Measurements from ENCODE around the gene PRSS1. TPM values are rescaled to one million over a fixed set of nuclear protein-coding genes. Genes with fewer than 3 reads are reported as not detected.
"Not testable (repeated sequence)": the region's sequence is repeated elsewhere in the genome, so short reads cannot be mapped to it uniquely, and the experiment has no call there.

The PRSS1 gene
- total RNA-seq, 3 donors from 2014 or later, result not detected

DNA sequence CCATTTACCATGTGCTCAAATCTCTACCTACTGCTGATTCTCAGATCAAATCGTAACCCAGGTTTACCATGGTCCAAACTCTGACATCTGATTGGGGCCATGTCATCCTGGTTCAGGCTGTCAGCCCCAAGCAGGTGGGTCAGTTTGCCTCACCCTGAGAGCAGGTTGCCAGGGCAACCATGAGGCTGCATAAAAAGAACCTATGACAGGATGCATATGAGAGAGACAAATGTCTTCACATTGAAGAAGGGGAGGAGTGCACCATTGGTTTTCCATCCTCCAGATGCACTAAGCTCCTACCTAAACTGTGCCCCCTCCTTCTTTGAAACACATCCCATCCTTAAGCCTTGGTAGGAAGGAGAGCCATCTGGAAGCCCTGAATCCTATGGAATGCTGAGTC, 10.2 kb downstream of the PRSS1 start:
- intact Hi-C loops (cut with DNase I, micrococcal nuclease), result no loop called here
- TF ChIP-seq, protein P1, sequence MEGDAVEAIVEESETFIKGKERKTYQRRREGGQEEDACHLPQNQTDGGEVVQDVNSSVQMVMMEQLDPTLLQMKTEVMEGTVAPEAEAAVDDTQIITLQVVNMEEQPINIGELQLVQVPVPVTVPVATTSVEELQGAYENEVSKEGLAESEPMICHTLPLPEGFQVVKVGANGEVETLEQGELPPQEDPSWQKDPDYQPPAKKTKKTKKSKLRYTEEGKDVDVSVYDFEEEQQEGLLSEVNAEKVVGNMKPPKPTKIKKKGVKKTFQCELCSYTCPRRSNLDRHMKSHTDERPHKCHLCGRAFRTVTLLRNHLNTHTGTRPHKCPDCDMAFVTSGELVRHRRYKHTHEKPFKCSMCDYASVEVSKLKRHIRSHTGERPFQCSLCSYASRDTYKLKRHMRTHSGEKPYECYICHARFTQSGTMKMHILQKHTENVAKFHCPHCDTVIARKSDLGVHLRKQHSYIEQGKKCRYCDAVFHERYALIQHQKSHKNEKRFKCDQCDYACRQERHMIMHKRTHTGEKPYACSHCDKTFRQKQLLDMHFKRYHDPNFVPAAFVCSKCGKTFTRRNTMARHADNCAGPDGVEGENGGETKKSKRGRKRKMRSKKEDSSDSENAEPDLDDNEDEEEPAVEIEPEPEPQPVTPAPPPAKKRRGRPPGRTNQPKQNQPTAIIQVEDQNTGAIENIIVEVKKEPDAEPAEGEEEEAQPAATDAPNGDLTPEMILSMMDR (IDR thresholded peaks at IDR 0.05), result no peak
- Histone ChIP-seq H3K4me3 (no peak overlapping the region), H3K4me1 (ENCODE audit: low read depth) (no peaks in the 10 kb centered on the region), H3K36me3 (ENCODE audit: low read depth) (no peaks in the 10 kb centered on the region), H3K9me3 (no peaks in the 10 kb centered on the region)
- no peak for ATAC-seq
- no peak for DNase-seq

DNA sequence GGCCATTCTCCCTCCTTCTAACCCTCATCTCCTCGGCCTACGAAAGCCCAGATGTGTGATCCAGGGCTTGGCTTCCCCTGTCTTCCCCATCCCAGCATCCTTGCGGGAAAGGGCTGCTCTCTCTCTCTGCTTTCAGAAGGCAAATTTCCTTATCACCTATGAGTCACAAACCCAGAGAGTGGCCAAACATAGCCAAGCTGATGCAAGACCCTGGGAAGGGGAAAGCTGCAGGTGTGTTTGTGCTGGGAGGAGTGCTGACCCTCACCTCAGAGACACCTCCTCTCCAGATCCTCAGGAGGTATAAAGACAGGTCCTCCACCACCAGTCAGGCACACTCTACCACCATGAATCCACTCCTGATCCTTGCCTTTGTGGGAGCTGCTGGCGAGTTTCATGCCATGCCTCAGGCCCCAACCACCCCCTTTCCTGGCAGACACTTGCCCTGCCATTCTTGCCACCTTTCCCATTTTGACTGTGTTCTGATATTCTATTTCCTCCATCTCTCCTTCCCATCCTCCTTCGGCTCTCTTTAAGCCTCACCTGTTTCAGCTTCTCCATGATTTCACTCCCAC, 10.9 kb downstream of the PRSS1 start:
- H3K36me3 ChIP-seq (ENCODE audit: low read depth), result no peaks in the 10 kb centered on the region
- H3K4me1 ChIP-seq (ENCODE audit: low read depth), result no peaks in the 10 kb centered on the region
- no peak for ATAC-seq
- H3K9me3 ChIP-seq, result no peaks in the 10 kb centered on the region
- intact Hi-C loops (cut with DNase I, micrococcal nuclease), result no loop called here
- H3K4me3 ChIP-seq, result no peak overlapping the region
- DNase-seq, result no peak
- TF ChIP-seq, protein P1 (IDR thresholded peaks at IDR 0.05), result no peak

DNA sequence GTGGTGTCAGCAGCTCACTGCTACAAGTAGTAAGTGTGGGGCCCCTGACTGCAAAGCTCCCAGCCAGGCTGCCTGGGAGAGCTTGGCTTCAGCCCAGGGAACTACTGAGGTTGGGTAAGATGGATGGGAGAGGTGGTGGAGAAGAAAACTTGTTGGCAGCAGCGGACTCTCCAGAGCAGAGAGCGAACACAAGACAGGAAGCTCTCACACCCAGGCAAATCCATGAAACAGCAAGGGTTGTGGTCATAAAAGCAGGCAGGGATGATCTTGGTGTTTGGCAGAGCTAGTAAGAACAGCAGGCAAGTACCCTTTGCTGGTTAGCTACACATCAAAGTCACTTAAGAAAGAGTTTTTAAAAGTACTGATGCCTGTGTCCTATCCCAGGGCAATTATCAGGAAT, 12.3 kb downstream of the PRSS1 start:
- H3K36me3 ChIP-seq (ENCODE audit: low read depth); H3K9me3 ChIP-seq; DNase-seq; intact Hi-C loops (cut with DNase I, micrococcal nuclease); ATAC-seq; H3K4me3 ChIP-seq; H3K4me1 ChIP-seq (ENCODE audit: low read depth): not testable (repeated sequence)

DNA sequence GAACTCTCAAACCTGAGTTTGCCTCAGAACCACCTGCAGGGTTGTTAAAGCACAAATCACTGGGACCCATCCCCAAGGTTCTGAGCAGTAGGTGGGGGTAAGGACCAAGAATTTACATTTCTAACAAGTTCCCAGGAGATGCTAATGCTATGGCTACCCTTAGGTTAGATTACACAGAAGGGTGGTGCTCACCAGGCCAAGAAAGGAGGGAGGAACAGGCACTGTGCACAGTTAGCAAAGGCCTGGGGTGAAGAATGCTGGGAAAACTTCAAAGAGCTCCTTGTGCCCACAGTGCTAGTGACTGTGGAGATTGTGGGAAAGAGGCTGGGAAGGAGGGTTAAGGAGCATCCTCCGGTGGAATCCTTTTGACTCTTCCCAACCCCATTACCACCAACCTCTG, 12.8 kb downstream of the PRSS1 start:
- no peak for ATAC-seq
- intact Hi-C loops (cut with DNase I, micrococcal nuclease), result no loop called here
- H3K36me3 ChIP-seq (ENCODE audit: low read depth), result no peaks in the 10 kb centered on the region
- no peak overlapping the region for H3K4me3 ChIP-seq
- TF ChIP-seq, protein P1 (IDR thresholded peaks at IDR 0.05), result no peak
- H3K4me1 ChIP-seq (ENCODE audit: low read depth), result no peaks in the 10 kb centered on the region
- no peak for DNase-seq
- H3K9me3 ChIP-seq, result no peaks in the 10 kb centered on the region

DNA sequence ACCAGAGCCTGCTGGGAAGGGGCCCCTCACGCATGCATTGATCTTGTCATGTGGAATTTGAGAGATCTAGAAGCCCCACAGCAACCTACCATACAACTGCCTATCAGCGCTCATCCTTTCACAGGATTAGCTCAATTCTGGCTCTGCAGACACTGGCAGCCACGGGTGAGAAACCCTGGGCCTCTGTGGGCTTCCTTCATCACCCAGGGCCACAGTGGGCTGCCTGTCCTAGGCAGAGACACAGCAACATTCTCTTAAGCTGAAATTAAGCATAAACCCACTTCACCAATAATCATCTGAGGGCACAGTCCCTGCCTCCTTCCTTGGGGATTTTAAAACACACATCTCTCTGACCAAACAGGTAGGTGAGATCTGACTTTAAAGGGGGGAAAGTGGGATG, 18.2 kb downstream of the PRSS1 start:
- no peaks in the 10 kb centered on the region for H3K4me1 ChIP-seq (ENCODE audit: low read depth)
- ATAC-seq (no peak), DNase-seq (no peak)
- intact Hi-C loops (cut with DNase I, micrococcal nuclease), result no loop called here
- H3K9me3 ChIP-seq, result no peaks in the 10 kb centered on the region
- TF ChIP-seq, protein P1 (IDR thresholded peaks at IDR 0.05), result no peak
- H3K36me3 ChIP-seq (ENCODE audit: low read depth), result no peaks in the 10 kb centered on the region
- H3K4me3 ChIP-seq, result no peak overlapping the region

DNA sequence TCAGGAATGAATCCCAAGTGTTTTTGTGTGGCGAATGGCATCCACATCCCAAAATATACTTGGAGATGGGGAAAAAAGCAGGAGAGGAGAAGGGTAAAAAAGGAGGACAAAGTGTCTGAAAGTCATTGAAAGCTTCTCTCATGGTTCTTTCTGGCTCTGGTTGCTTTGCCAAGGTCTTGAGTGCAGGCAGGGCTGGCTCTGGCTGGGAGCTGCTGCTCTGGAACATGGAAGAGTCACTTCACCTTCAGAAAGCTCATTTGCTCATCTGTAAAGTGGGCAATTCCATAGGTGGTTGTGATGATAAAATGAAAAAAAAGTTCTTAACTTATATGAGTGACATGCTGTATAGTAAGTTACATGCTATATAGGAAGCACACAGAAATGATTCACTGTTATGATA, 18.6 kb downstream of the PRSS1 start:
- no peaks in the 10 kb centered on the region for H3K9me3 ChIP-seq
- DNase-seq, result no peak
- TF ChIP-seq, protein P1 (IDR thresholded peaks at IDR 0.05), result no peak
- intact Hi-C loops (cut with DNase I, micrococcal nuclease), result no loop called here
- H3K4me3 ChIP-seq, result no peak overlapping the region
- H3K36me3 ChIP-seq (ENCODE audit: low read depth), result no peaks in the 10 kb centered on the region
- no peaks in the 10 kb centered on the region for H3K4me1 ChIP-seq (ENCODE audit: low read depth)
- no peak for ATAC-seq

DNA sequence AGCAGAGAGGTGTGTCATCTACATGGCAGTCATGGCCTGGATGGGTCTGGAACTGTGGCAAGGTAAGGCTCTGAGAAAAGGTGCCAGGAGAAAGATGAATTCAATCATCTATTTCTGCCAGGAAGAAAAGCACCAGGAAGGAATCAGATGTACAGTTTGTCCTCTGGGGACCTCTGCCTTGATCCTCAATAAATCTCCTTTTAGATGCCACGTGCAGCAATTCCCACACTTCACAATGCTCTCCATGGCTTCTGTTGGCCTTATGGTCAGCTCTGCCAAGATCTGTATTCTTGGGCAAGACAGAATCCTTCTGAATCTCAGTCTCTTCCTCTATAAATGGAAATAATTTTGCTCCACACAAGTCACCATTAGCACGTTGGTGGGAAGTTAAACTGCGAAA, 19.6 kb downstream of the PRSS1 start:
- H3K4me1 ChIP-seq (ENCODE audit: low read depth); ATAC-seq: not testable (repeated sequence)

More for the DNA sequence above, 19.6 kb downstream of the PRSS1 start:
- intact Hi-C loops (cut with DNase I, micrococcal nuclease); H3K36me3 ChIP-seq (ENCODE audit: low read depth); DNase-seq; H3K4me3 ChIP-seq; H3K9me3 ChIP-seq: not testable (repeated sequence)

Data from mucosa of descending colon (tissue), 3 donors.